AG20443 (cell line): ENCODE data around the gene TUBA3D.
A peak's percentile ranks its signal among the peaks of the same experiment; 100 is the strongest.
"Not testable (repeated sequence)": the region's sequence is repeated elsewhere in the genome, so short reads cannot be mapped to it uniquely, and the experiment has no call there.

Experiments
- DNase-seq: peaks from one replicate; pipeline ENCODE4 v3.0.0; 2012; ENCODE audit warnings: low spot score, mixed read lengths

Gene TUBA3D

DNA sequence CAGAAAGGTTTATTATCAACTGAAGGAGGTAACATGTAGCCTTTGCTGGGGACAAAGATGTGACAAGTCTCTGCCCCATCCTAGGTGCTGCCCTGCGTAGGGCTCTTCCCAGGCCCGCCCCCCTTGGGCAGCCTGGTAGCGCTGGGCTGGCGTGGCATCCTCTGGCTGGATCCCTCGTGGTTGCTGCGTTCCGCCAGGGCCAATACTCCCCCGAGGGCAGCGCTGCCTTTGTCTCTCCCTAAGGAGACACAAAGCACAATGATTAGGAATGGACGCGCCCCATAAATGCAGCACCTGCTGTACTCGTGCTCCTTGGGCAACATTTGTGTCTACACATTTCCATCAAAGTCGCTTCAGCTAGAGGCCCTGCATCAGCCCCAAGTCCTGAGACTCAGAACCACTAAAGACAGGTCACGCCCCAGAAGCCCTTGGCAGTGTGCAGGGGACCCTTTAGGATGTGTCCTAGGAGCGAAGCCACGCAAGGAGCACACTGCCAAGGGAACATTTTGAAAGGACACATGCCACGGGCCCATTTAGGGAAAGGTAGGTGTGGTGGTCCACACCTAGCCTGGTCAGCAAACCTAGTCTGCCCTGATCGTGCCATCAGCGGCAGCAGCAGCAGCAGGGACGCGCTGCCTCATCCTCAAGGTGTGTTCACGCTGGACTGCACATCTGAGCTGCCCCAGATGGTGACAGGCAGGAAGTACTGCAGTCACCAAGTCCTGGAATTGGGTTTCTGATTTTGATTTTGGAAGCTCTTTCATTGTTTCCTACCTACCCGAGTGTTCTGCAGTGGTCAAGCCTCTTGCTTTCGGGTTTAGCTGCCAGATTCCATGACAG lies 8.3 kb downstream of the TUBA3D start:
- not testable (repeated sequence) for DNase-seq

DNA sequence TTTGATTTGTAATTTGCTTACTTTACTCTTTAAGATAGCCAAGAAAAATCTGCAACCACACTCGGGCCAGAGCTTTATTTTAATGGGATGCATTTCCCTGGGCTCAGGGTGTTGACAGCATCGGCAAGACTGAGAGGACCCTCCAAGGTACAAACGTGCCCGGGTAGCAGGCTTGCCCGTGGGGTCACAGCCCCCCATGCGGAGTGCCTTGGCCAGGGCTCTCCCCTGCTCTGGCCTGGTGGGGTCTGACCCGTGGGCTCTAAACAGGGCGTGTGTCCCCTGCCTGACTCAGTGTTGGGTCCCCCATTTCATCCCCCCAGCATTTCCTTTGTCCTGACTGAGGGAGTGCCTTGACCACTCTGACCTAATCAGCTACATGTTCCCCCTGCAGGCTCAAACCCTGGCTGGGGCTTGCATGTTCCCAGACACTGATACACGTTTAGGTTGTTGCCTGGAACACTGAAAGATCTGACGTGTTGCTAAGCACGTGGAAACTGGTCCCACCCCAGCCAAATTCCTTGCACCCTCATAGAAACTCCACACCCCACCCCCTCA lies 9.1 kb downstream of the TUBA3D start:
- not testable (repeated sequence) for DNase-seq

DNA sequence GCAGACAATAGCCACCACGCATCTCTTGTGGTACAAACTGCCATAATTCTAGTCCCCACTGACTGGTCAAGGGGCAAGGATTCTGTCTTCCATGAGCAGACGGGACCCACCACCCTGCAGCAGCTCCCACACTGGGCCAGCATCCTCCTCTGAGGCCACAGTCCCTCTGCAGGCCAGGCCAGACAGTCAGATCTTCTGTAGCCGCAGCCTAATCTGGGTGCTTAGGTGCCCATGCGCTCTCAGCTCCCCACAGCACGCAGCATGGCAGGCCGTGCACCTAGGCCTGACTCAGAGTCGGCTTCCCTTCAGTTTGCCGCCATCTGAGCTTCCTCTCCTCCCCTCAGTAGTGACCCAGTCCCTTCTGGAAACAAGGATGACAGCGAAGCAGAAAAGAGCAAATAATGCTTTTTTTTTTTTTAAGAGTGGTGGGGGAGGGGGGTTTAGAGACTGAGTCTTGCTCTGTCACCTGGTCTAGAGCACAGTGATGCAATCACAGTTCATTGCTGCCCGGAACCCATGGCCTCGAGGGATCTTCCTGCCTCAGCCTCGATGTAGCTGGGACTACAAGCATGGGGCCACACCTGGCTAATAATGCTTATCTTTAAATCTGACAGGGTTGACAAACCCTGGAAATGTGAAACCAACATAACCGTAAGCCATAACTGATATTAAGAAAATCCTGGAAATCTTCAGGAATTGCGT lies 10.4 kb downstream of the TUBA3D start:
- DNase-seq, result not testable (repeated sequence)

DNA sequence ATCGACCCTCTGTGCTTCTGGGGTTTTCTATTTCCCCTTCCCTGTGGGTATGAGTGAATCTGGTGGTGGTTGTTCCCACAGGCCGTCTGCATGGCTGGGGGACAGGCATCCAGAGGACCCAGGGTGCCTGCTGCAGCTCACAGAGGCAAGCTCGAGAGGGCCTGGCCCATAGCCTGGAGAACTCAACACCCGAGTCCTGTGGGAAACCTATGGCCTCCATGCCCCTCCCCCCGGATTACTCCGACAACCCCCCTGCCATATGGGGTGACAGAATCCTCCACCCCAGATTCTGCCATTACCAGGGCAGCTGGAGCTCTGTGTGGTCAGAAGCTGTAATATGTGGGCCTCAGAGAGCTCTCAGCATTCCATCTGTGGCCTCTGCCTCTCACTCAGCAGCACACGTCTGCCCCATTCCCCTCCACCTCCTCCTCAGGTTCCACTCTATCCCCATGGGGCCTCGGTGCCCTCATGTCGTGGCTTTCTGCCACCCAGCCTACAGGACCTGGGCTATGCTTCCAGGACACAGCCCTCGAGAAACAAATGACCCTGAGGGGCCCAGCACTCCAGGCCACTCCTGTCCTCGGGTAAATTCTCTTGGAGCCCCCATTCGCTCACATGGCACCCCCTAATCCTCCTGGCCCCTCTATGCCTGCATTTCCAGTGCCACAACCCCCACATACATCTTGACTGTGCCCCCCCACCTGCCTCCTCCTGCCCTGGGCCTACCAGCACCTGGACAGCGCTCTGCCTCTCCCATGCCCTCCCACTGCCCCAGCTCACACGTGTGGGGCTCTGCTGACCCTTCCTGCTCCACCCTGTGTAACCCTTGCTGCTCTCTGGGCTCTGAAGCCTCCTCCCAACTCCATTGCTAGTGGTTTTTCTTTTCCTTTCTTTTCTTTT lies 12.6 kb downstream of the TUBA3D start:
- DNase-seq, result no peak

DNA sequence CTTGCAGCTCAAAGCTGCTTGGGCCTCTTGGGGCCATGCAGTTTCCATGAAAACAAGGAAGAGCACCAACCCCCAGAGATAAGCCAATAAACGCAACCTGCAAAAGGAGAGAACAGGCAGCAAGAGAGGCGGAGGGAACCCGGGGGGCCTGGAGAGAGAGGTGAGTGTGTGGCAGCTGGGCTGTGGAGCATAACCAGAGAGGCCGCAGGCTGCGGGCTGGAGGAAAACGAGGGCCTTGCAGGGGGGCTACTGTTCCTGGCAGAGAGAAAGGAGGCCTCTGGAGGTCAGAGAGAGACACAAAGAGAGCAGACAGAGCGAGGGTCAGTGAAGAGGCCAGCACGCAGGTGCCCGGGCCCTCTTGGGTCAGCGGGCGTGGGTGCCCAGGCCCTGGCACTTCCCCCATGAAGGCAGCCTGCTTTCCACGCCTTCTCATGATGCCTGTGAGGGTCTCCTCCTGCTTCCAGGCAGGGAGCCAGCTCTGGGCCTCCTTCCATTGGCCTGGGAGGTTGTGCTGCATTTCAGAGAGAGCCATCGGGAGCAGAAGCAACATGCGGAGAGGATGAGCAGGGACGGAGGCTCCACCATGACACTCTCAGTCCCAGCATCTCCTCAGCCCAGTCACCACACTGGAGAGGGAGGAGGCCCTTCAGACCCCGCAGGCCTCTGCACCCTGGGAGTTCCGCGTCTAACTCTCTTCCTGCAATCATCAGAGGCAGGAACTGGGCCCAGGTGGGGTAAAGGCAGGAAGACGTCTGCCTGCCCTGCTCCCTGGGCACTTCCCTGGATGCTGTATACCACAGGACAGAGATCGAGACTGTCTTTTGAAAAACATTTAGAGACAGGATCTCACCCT lies 14.9 kb downstream of the TUBA3D start:
- DNase-seq, result not testable (repeated sequence)

DNA sequence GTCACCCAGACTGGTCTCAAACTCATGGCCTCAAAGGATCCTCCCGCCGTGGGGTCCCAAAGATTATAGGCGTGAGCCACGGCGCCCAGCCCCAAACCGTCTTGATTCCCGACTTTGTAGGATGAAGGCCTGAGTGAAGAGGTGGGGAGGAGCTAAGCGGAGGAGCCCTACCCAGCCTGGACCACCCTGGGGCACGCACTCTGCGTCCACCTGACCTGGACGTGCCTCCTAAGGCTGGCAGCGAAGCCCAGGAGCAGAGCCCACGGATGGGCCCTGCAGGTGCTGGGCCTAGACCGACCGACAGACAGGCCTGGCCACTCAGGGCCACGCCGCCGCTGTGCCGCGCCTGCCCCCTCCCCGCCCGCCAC lies 15.5 kb downstream of the TUBA3D start:
- not testable (repeated sequence) for DNase-seq

DNA sequence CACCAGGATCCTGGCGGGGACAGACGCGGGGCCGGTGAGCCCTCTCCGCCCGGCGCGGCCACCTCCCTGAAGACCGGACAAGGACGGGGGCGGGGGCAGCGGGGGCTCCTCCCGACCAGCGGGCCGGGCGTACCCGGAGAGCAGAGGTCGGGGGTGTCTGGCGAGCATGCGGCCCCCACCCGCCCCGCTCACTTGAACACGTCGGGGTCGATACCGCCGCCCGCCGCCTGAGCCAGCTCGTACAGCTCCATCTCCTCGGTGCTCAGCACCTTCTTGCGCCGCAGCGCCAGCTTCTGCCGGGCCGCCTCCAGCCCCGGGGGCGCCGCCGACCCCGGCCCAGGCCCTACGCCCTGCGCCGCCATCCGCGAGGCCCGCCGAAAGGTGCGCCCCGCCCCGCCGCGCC lies 16.1 kb downstream of the TUBA3D start, which contains the start of gene MZT2A:
MZT2A (minus strand) TSS at position 383 of the 403 bp plus-strand sequence; CDS start at position 362, 21 bp downstream.
- peak; percentile 31 for DNase-seq

DNA sequence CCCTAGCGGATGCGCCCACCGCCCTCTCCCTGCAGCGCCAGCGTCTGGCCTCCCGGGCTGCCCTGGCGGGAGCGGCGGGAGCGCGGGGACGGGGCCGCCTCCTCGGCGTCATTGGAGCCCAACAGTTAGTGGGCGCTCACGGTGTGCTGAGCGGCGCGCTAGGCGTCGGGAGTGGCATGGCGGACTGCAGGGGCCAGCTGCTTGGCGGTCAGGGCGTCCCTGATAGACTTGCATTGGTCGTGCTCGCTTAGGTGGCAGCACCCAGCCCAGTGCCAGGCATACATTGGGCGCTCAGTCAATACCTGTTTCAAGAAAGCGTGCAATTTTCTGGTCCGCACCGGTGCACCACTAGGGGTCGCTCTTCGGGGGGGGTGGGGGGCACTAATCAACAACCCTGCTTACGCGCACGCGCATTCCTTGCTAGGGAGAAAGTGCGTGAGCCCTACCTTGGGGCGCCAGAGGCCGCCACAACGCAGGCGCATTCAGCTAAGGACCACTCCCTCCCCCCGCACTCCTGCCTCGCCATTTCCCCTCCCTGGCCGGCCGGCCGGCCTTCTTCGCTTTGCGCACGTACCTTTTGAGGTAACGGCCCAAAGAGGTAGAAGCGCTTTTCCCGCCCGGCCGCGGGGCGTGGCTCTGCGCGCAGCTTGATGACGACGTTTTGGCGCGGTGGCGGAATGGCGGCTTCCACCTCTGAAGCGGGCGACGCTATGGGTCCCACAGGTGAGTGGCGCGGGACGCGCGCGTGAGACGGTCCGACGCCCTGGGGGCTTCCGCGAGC lies 16.7 kb downstream of the TUBA3D start:
- DNase-seq, result peak; percentile 100

DNA sequence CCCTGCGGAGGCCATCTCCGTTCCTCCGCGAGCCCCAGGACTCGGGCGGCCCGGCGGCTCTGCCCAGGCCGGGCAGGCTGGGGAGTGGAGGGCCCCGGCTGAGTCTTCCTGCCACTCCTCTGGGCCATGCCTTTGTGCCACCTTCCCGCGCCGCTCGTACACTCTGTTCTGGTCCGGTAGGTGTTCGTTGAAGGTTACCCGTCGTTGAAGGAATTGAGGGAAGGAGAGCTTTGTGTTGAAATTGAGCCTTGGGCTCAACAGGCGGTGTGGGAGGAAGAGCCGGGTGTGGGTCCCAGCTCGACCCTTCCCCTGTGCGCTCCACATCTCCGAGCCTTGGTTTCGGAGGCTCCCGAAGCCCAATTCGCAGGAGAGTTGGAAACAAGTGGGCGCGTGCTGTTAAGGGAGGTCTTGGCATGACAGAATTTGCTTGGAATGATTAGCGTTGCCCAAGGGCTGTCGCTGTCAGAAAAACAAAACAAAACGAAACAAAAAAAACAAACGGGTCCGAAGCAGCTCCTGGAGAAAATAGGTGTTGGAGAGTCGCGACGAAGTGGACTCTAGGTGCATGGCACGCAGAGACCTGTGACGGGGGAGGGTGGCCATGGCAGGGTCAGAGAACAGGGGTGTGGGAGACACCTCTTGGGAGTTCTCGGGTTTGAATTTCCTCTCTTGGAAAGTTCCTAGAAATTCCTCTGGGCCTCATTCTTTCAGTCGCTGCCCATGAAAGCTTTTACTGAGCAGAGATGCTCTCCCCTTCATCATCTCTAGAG lies 17.5 kb downstream of the TUBA3D start:
- DNase-seq, result no peak

DNA sequence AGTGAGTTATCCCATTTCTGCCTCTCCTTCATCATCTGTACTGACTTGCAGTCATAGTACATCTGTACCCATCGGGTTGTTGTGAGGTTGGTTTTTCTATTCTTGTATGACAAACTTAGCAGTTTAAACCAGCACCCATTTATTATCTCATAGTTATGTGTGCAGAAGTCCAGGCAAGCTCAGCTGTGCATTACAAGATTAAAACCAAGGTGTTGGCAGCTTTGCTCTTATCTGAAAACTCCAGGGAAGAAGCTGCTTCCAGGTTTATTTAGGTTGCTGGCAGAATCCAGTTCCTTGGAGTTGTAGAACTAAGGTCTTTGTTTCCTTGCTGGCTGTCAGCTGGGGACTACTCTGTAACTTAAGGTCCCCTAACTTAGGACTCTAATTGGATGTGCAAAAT lies 19.6 kb downstream of the TUBA3D start:
- DNase-seq, result not testable (repeated sequence)

DNA sequence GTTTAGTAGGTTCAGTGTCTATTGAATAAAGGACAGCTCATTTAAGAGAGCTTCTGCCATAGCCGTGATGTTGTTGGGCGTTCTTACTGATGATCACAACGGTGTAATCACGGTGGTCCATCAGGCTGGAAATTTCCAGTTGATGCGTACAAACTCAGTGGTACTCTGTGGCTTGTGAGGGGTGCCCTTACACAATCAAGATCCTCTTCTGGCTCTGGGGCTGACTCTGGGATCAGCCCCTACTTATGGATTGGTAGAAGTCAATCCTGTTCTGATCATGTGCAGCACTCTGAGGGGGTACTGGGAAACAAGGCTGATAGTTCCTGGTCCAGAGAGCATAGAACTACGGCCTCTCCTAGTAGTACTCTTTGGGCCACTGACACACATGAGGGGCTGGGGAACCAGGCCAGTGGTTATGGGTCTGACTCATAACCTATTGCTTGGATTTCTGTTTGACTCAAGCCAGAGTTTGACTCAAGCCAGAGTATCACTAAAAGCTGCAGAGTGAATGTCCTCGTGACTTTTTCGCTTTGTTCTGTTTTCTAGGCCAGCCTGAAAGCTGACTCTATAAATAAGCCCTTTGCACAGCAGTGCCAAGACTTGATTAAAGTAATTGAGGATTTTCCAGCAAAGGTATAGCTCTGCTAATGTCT lies 22.5 kb downstream of the TUBA3D start:
- DNase-seq, result not testable (repeated sequence)

DNA sequence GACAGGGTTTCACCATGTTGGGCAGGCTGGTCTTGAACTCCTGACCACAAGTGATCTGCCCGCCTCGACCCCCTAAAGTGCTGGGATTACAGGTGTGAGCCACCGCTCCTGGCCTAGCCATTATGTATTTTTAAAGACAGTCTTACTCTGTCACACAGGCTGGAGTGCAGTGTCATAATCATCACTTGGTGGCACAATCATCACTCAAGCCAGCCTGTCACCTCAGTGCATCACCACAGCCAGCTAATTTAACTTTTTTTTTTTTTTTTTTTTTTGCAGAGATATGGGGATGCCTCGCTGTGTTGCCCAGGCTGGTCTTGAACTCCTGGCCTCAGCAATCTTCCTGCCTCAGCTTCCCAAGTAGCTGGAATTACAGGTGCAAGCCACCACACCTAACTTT lies 27.7 kb downstream of the TUBA3D start:
- not testable (repeated sequence) for DNase-seq

DNA sequence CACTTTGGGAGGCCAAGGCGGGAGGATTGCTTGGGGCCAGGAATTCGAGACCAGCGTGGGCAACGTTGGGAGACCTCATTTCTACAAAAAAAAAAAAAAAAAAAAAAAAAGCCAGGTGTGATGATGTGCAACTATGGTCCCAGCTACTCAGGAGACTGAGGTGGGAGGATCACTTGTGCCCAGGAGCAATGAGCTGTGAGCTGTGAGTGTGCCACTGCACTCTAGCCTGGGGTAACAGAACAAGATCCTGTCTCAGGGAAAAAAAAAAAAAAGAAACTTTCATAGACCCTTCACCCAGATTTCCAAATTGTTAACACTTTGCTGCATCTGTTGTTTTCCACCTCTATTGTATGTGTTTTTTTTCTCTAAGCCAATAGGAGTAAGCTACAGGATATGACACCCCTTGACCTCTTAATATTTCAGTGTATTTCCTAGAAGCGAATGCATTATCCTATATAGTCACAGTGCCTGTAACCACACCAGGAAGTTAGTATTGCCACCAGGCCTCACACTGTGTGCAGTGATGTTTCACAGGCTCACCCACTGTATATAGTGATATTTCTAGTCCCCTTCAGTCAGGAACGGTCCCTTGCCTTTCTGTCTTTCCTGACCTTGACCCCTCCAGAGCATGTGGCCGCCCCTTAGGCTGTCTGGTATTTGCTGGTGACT lies 28.3 kb downstream of the TUBA3D start:
- DNase-seq, result not testable (repeated sequence)

DNA sequence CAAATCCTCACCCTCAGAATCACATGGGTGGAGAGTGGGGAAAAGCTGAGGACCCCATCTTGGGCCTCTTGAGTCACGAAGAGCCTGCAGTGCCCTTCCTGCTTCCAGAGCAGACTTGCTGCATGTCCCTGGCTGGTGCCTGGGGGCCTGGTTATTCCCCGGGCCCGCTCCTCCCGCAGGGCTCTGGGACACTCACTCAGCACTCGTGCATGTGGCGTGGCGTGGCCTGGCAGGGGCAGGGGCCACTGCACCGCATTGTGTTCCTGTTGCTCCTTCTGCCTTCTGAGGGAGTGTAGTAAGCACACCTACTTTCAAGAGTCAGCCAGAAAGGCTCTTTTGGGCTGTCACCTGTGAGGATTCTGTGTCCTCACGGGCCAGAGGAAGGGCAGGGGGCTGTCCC lies 33.7 kb downstream of the TUBA3D start:
- no peak for DNase-seq

DNA sequence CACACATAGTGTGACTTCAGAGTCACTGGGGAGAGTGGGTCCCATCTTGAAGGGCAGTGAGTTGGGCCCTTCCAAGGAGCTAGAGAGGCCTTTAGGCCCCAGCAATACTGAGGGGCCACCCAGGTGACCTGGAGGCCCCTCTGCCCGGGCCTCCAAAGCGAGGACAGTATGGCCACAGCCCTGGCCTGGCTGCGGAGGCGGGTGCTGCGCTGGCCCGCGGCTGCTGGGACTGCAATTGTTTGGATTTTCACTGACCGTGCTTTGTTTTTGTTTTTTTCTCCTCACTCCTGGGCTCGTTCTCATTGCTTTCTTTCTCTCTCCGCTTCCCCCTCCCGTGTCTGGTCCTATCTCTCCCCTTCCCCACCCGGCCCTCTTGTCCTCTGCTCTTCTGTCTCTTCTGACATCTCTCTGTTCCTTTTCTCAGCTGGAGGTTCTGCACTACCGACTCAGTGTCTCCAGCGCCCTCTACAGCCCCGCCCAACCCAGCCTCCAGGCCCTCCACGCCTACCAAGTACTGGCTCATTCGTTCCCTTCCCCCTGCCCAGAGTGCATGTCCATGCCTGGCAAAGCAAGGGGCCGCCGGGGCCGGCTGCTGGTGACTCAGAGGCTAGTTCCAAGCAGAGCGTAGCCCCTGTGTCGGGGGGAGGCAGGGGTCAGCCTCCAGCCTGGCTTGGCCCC lies 35.5 kb downstream of the TUBA3D start:
- DNase-seq, result not testable (repeated sequence)

DNA sequence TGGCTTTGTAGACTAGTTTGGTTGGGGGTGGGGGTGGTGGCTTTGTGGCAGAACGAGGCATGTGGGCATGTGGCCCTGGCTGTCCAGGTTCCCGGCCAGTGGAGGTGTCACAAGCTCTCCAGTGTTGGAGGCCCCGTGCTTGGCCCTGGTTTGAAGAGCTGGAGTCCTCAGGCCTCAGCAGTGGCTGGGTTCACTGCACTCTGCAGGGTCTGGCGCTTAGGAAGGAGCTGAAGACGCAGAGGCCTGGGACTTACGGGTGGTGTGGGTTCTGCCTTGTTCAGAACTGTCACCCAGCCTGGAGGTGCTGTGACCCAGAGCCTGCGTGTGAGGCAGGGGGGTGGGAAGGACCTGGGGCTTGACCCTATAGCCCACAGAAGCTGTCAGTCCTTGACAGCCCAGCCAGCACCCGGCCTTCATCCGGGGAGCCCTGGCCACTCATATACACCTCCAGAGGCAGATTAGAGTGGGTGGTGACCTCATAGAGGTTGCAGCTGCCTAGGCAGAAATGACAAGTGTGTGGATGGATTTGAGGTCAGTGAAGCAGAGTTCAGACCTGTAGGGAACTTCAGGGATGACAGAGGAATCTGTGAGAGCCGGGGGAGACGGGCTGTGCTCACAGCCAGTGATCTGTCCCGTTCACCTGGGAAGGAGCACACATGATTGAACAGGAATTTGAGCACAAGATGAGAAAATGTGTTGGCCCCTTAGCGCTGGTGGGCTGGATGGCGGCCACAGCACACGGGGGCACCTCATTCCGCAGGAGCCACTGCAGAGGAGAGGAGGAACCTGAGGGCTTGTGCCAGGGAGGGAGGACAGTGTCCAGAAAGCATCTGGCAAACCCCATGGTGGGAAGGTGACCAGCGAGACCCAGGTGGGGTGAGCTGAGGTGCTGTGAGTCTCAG lies 36.3 kb downstream of the TUBA3D start:
- DNase-seq, result not testable (repeated sequence)
